ENCODE data around the gene AFG1L. TPM values are rescaled to one million over a fixed set of nuclear protein-coding genes. Genes with fewer than 3 reads are reported as not detected.

The AFG1L gene
- total and polyA plus RNA-seq, 2 experiments from 2014 or later: 9.4 to 9.7 TPM

- DNase-seq (ENCODE audit: low spot score): no peak
- TF ChIP-seq CTCF (IDR thresholded peaks at IDR 0.05; ENCODE audit: poor library complexity) (no peak), EZH2 (IDR thresholded peaks at IDR 0.05; ENCODE audit: borderline replicate concordance) (no peak), EZH2phosphoT487 (IDR thresholded peaks at IDR 0.05; ENCODE audit: low read depth, severe bottlenecking, unreplicated experiment) (no peak)
- no peaks in the 10 kb centered on the region for H3K36me3 ChIP-seq (replicated peaks; ENCODE audit: insufficient read depth, low read depth)
Observed at GRCh38 chr6:108441141-108441540, 146.3 kb downstream of the AFG1L start.

GRCh38 chr6:108442770-108443520 is 148.1 kb downstream of the AFG1L start:
- Histone ChIP-seq H3K4me1 (ENCODE audit: insufficient read depth) (no peaks in the 10 kb centered on the region), H3K36me3 (replicated peaks; ENCODE audit: insufficient read depth, low read depth) (no peaks in the 10 kb centered on the region), H3K4me3 (no peak overlapping the region), H3K27me3 (no peaks in the 10 kb centered on the region), H3K9me3 (ENCODE audit: low read depth) (no peaks in the 10 kb centered on the region), H3K79me2 (no peaks in the 10 kb centered on the region), H2AFZ (no peak overlapping the region), H4K20me1 (ENCODE audit: insufficient read depth, poor library complexity, severe bottlenecking) (no peaks in the 10 kb centered on the region), H3K4me2 (no peak overlapping the region), H3K27ac (no peak overlapping the region), H3K9me2 (replicated peaks; ENCODE audit: insufficient read depth) (no peaks in the 10 kb centered on the region)
- WGBS (ENCODE audit: low lambda C conversion rate, missing lambda C conversion rate): 87% methylated on average over 2 of the region's 2 CpGs
- TF ChIP-seq EZH2phosphoT487 (IDR thresholded peaks at IDR 0.05; ENCODE audit: low read depth, severe bottlenecking, unreplicated experiment): no peak
- TF ChIP-seq EZH2 (IDR thresholded peaks at IDR 0.05; ENCODE audit: borderline replicate concordance): no peak
- TF ChIP-seq CTCF (IDR thresholded peaks at IDR 0.05; ENCODE audit: poor library complexity): no peak
- DNase-seq (ENCODE audit: low spot score): no peak

More at GRCh38 chr6:108441141-108441540, 146.3 kb downstream of the AFG1L start:
- Histone ChIP-seq H2AFZ (no peak overlapping the region), H3K27ac (no peak overlapping the region), H3K9me2 (replicated peaks; ENCODE audit: insufficient read depth) (no peaks in the 10 kb centered on the region), H4K20me1 (ENCODE audit: insufficient read depth, poor library complexity, severe bottlenecking) (no peaks in the 10 kb centered on the region), H3K27me3 (no peaks in the 10 kb centered on the region), H3K4me3 (no peak overlapping the region), H3K4me2 (no peak overlapping the region), H3K79me2 (no peaks in the 10 kb centered on the region), H3K9me3 (ENCODE audit: low read depth) (no peaks in the 10 kb centered on the region), H3K4me1 (ENCODE audit: insufficient read depth) (no peaks in the 10 kb centered on the region)

GRCh38 chr6:108446629-108447150 is 151.8 kb downstream of the AFG1L start:
- no peaks in the 10 kb centered on the region for H3K9me3 ChIP-seq (ENCODE audit: low read depth)
- TF ChIP-seq CTCF (IDR thresholded peaks at IDR 0.05; ENCODE audit: poor library complexity) (no peak), EZH2phosphoT487 (IDR thresholded peaks at IDR 0.05; ENCODE audit: low read depth, severe bottlenecking, unreplicated experiment) (no peak), EZH2 (IDR thresholded peaks at IDR 0.05; ENCODE audit: borderline replicate concordance) (no peak)

More at GRCh38 chr6:108446629-108447150, 151.8 kb downstream of the AFG1L start:
- Histone ChIP-seq H3K4me2 (no peak overlapping the region), H2AFZ (no peak overlapping the region), H3K27me3 (no peaks in the 10 kb centered on the region), H3K27ac (no peak overlapping the region), H3K9me2 (replicated peaks; ENCODE audit: insufficient read depth) (no peaks in the 10 kb centered on the region), H4K20me1 (ENCODE audit: insufficient read depth, poor library complexity, severe bottlenecking) (no peaks in the 10 kb centered on the region), H3K79me2 (no peaks in the 10 kb centered on the region), H3K4me1 (ENCODE audit: insufficient read depth) (no peaks in the 10 kb centered on the region), H3K36me3 (replicated peaks; ENCODE audit: insufficient read depth, low read depth) (no peaks in the 10 kb centered on the region), H3K4me3 (no peak overlapping the region)
- no peak for DNase-seq (ENCODE audit: low spot score)
- WGBS (ENCODE audit: low lambda C conversion rate, missing lambda C conversion rate): 93% methylated on average over 3 of the region's 3 CpGs
